Upper lobe of left lung (tissue), 4 donors: ENCODE data around the gene UBASH3A.

ENCODE experiments used
- CTCF ChIP-seq, 6 experiments: fragments of 450-650 bp in 4 of 6; fragments of 200-600 bp in 2 of 6; sonication (generic) in 2 of 6; IDR thresholded peaks; one replicate each; pipeline ENCODE4 v1.5.1; 2016 to 2019; ENCODE audit warnings: antibody characterized with exemption in 6 of 6
- EP300 ChIP-seq, 4 donors: sonication (generic); formaldehyde crosslinking; IDR thresholded peaks; one replicate each; pipeline ENCODE4 v1.5.1; 2017; ENCODE audit warnings: antibody characterized with exemption in 4 of 4, control low read depth in 2 of 4
- POLR2A ChIP-seq, 4 donors: fragments of 450-650 bp; IDR thresholded peaks; one replicate each; pipeline ENCODE4 v1.5.1; 2016 to 2017; ENCODE audit warnings: antibody characterized with exemption in 4 of 4, mild to moderate bottlenecking in 2 of 4

- TF ChIP-seq CTCF (IDR thresholded peaks at IDR 0.05) = no peak
- TF ChIP-seq EP300 (IDR thresholded peaks at IDR 0.05) = no peak
- TF ChIP-seq POLR2A (IDR thresholded peaks at IDR 0.05) = no peak
These were observed 43.4 kb upstream of the UBASH3A start for GRCh38 chr21:42360317-42360716.
